Measurements from ENCODE around the gene PSEN2.

The PSEN2 gene

DNA sequence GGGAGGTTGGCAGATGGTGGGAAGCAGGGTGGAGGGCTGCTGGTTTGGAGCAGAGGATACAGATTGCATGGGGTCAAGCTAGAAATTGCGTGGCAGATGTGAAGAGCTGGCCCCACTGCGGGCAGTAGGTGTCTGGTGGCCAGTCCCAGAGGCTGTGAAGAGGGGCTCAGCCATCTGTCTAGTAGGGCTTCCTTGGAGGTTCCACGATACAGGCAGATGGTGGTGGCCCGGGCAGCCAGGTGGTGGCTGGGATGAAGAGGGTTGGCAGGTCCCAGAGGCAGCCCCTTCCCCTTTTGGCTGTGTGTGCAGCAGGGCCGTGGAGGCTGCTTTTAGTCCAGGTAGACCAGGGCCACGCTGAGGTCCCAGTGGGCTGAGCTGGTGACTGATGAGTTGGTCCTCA lies 16.6 kb downstream of the PSEN2 start:
- DNase-seq, result no peak

DNA sequence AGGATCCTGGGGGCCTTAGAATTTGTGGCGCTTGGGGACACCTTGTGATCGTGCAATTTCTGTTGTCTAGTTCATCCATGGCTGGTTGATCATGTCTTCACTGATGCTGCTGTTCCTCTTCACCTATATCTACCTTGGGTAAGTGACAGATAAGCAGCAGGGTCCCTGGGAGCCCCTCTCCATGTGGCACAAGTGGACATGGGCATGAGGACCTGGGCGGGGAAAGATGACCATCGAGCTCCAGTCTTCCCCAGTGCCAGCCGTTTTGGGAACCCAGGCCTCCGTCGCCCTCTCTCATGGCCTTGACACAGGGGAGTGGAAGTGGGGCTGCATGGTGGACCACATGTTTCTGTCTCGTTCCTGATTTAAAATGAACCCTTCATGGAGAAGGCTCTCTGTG lies 17.6 kb downstream of the PSEN2 start:
- no peak for DNase-seq

DNA sequence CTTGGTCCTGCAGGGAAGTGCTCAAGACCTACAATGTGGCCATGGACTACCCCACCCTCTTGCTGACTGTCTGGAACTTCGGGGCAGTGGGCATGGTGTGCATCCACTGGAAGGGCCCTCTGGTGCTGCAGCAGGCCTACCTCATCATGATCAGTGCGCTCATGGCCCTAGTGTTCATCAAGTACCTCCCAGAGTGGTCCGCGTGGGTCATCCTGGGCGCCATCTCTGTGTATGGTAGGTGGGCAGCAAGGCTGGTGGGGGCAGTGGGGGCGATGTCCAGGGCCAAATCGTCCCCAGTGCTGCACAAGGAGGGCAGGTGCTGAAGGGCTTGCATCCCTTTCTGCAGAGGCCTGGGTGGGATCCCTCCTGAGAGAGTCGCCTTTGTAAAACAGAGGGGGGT lies 18.4 kb downstream of the PSEN2 start:
- DNase-seq, result no peak

DNA sequence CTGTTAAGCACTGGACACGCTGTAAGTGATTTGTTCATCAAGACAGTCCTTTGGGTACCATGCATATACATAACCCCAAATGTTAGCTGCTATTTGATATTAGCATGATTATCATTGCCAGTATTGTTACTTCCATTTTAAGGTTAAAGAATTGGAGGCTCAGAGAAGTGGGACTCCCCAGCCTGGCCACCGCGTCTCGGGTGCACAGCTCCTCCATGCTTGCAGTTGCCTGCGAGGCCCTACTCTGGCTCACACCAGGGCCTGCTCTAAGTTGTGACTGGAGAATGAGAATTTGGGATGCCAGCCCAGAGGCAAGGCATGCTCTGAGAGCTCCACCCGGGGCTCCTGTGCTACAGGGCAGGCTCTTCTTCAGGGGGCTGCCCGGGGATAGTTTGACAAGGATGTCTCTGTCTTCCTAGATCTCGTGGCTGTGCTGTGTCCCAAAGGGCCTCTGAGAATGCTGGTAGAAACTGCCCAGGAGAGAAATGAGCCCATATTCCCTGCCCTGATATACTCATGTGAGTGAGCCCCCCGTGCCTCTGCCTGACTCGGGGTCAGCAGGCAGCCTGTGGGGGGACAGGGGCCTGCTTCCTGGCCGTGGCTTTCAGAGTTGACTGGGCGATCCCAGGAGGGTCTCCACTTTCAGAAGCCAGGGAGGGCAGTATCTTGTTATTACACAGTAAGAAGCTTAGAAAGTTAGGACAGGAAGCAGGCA lies 19.4 kb downstream of the PSEN2 start:
- DNase-seq, result no peak

DNA sequence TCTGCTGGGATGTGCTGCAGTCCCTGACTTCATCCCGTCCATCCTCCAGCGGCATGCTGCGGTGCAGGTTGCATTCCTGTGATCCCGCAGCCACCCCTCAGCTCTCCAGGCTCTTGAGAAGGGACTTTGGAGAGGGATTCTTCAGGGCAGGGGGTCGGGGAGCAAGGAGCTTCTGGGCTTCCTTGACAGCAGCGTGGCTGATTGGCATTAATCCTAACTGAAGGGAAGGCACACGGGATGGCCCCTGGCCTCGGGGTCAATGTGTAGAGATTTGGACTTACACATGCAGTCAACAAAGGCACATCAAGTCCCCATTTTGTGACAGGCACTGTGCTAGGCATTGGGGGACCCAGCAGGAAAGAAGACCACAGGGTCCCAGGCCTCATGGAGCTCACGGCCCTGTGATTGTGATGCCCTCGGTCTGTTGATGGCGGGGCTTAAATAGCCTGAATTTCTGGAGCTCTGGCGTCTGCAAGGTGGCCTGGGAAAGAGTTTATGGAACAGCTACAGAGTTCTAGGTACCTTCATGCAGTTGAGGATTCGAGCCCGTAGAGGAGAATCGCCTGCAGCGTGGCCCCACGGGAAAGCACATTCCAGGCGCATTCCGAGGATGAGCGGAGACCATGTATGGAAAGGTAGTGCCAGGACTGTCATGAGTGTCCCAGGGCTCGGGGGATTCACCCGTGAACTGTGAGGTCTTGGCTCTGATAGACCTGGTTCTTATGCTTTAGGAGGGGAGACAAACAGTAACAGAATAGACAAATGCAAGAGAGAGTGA lies 20.1 kb downstream of the PSEN2 start:
- DNase-seq, result no peak

DNA sequence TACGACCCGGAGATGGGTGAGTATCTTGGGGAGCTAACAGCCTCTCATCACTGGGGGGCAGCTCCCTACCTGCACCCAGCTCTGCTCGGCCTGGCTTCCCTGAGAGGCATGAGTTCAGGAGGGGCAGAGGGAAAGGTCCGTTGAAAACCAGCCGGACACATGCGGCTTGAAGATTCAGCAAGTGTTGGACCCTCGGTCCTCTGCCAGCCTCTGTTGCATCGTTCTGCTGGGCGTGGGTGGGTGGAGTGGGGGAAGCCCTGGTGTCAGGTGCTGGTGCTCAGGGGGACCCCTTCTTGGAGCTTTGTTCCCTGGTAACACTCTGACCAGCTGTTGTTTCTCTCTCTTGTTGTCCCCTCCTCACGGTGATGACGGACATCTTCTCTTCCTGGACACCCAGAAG lies 20.9 kb downstream of the PSEN2 start:
- DNase-seq, result no peak

DNA sequence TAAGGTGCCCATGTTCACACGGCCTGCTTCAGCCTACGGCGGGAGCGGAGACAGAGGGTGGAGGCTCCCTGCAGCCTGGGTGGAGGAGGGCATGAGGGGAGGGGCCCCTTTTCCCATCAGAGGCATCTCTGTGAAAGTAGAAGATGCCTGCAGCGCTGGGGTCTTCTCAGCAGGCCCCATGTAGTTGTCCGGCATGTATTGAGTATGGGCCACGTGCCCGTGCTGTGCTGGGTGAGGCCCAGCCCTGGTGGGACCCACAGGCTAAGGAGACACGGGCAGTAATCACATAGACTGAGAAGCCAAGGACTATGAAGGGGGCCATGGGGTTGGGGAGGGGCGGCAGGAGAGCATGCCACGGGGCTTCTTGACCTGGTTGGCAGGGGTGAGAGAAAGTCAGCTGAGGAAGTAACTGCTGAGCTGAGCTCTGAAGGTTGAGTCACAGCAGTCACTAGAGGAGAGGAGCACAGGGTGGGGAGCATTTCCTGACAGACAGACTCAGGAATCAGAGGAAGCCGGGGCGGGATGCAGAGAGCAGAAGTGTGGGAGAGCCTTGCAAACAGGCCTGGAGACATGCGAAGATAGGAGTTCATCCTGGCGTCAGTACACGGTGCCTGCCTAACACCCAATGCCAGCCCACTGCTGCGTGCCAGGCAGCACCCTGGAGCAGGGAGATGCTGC lies 21.6 kb downstream of the PSEN2 start:
- DNase-seq, result no peak

DNA sequence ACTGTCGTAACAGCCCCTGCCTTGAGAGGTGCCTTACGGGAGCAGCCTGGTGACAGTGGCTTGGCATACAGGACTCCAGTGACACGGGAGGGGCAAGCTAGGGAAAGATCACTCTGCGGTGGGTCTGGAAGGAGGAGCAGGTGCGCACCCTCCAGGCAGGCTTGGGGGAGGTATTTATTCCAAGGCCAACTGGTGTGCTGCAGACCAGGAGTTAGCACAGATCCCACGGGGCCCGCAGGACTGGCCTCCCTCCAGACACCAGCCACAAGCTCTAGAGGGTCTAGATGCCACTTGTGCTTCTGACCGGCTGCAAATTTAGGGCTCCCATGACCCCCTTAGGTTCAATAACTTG lies 22.1 kb downstream of the PSEN2 start:
- no peak for DNase-seq

DNA sequence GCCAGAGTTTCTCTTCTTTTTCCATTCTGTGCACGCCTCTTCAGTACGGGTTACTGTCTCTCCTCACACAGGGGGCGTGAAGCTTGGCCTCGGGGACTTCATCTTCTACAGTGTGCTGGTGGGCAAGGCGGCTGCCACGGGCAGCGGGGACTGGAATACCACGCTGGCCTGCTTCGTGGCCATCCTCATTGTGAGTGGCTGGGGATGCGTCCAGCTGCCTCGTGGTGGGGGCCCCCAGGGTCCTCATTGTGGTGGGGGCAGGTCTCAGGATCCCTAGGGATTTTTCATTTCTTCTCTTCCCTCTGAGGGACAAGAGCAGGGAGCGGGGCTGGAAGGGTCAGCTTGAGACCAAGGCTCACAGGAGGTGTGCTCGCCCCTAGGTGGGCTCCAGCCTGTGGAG lies 23.5 kb downstream of the PSEN2 start:
- no peak for DNase-seq

DNA sequence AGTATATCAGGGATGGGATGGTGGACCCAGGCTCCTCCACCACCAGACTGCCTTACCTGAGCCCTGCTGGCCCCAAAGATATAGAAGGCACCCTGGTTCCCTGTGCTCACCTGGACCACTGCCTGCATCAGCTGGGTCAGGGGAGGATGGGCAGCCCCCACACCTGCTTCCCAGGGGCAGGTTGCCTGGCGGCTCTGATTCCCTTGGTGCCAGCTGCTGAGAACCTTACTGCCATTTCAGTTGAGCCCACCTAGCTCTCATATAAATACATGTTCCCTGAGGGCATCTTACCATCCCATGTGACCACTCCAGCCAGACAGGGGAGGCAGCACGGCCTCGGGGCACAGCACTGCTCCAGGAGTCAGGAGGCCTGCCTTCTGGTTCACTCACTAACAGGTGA lies 24.4 kb downstream of the PSEN2 start:
- no peak for DNase-seq

DNA sequence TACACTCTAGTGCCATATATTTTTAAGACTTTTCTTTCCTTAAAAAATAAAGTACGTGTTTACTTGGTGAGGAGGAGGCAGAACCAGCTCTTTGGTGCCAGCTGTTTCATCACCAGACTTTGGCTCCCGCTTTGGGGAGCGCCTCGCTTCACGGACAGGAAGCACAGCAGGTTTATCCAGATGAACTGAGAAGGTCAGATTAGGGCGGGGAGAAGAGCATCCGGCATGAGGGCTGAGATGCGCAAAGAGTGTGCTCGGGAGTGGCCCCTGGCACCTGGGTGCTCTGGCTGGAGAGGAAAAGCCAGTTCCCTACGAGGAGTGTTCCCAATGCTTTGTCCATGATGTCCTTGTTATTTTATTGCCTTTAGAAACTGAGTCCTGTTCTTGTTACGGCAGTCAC lies 25.2 kb downstream of the PSEN2 start:
- no peak for DNase-seq

DNA sequence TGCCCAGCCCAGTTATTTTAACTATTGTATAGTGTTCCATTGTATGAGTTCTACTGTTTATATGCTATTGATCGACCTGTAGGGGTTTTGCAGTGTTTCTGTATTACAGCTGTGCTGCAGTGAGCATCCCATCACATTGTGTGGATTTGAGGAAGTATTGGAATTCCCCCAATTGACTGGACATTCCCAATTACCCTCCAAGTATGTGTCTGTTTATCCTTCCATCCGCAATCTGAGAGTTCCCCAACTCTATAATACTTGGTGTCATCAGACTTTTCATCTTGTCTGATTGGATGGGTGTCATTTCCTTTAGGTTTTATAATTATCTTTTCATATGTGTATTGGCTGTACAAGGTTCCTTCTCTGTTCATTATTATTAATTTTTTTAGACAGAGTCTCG lies 27.8 kb downstream of the PSEN2 start:
- no peak for DNase-seq

DNA sequence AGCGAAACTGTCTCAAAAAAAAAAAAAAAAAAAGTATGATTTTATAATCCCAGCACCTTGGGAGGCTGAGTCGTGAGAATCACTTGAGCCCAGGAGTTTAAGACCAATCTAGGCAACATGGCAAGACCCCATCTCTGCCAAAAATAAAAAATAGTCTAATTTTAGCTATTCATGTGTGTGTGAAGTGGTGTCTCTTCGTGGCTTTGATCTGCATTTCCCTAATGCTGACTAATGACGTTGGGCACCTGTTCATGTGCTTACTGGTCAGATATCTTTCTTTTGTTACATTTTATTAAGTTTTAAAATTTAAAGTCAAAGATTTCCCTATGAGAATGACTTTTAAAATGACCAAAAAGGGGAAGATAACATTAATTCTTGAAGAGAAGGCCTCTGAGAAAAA lies 31.0 kb downstream of the PSEN2 start:
- no peak for DNase-seq

DNA sequence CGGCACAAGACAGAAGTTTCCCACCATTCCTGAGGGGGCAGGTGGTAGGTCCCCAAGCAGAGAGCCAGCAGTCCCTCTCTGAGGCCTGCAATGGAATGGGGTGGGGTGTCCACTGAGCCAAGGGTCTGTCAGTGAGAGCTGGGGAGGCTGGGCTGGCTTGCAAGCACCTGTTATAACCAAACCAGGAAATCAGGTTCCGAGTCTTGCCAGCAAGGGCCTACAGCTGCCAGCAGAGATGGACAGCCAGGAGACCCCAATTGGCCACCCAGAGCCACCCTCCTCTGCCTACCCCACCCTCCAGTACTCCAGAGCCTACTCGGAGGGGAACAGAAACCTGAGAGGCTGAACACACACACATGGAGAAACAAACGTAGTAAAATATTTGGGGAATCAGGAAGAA lies 32.2 kb downstream of the PSEN2 start:
- DNase-seq, result no peak

DNA sequence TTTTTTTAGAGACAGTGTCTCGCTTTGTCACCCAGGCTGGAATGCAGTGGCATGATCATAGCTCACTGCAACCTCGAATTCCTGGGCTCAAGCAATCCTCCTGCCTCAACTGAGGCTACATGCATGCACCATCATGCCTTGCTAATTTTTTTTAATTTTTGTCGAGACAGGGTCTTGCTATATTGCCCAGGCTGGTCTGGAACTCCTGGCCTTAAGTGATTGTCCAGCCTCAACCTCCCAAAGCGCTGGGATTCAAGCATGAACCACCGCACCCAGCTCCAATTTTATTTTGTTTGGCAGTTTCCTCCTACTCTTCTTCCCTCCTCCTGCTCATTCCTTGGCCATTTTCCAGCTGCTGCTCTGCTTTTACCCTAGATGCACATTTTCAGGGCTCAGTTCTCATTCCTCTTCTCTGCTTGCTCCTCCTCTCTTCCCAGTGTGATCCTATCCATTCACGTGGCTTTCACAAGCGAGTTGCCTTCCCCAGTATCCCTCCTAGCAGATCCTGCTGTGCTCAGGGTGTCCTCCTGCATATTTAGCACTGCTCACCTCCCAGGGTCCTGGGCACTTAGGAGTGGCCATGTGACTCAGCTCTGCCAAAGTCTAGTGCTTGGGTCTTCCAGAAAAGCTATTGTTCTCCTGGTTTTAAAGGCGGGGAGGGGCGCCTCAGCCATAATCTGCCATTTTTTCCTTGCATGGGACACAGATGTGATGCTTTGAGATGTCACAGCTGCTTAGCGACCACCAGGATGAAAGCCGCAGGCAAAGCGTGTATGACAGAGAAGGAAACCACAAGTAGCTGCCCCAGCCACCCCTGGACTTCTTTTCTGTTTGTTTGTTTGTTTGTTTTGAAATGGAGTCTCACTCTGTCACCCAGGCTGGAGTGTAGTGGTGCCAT lies 33.7 kb downstream of the PSEN2 start:
- DNase-seq, result no peak

DNA sequence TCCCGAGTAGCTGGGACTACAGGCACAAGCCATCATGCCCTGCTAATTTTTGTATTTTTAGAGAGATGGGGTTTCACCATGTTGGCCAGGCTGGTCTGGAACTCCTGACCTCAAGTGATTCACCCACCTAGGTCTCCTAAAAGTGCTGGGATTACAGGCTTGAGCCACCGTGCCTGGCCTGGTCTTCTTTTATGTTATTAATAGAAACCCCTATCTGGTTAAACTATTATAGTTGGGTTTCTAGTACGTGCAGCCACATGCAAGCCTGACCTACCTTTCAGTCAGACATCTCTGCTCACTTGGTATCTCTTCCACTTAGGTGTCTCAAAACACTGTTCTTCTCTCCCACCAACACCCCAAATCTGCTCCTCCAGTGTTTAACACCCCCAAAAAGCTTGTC lies 34.4 kb downstream of the PSEN2 start:
- no peak for DNase-seq

DNA sequence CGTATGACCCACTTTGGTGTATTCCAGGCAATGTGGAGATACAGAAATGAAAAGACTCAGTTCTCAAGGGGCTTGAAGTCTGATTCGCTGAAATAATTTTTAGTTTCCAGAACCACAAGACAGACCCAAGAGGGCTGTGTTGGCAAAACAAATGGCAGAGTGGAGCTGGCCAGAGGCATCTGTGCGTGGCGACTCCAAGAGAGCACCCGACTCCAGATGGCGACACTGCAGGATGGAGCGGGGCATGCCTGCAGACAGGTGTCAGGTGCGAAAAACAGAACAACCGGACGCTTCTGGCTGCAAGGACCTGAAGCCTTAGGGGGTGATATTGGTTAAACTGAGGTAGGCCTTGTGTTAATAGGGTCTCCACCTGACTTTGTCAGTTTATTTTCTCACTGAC lies 38.0 kb downstream of the PSEN2 start:
- no peak for DNase-seq

DNA sequence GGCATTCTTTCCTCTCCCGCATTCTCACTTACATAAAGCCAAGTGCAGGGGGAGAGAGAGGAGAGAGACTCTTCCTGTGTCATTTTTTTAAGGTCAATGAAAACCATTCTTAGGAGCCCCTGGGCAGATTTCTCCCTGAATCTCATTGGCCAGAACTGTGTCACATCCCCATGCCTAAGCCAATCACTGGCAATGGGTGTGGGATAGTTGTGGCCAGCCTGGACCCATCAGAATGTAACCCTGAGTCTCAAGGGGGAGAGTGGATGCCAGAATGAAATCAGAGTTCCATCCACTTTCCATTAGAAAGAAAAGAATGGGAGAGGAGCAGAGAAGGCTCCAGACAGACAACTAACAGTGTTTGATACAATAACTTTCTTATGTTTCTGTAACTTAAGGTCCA lies 38.5 kb downstream of the PSEN2 start:
- no peak for DNase-seq

DNA sequence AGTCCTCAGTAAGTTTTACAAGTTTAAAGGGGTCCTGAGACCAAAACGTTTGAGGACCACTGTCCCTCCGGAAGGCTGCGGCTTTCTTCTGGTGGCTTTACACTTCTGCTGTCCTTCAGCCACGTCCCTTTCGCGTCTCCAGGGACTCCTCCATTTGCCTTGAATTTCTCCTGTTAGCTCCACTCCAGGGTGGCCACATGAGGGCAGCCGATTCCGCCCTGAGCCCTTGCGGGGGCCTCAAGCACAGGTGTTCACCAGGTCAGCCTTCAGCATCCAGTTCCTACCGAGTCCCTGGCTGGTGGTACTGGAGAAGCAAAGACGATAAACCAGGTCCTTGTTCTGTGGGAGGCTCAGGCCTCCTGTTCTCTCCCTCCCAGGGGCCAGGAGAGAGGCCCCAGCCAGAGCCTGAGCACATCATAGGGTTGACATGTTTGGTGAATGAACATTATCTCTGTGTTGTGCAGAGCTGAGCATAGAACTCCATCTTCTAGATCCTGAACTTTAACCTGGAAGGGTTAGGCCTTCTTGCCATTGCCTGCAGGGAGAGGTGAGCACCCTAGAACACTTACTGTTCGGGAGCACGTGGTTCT lies 42.3 kb downstream of the PSEN2 start:
- no peak for DNase-seq

DNA sequence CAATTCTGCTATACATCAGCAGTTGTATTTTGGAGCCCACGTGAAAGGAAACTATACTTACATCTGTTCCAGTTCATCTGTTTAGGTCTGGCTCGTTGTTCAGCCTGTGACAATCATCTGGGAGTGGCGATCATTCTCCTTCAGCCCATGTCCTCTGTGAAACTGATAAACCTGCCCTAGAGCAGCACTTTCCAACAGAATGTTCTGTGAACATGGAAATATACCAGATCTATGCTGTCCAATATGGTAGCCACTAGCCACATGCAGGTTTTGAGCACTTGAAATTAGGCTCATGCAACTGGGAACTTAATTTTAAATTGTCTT lies 45.2 kb downstream of the PSEN2 start:
- no peak for DNase-seq

DNA sequence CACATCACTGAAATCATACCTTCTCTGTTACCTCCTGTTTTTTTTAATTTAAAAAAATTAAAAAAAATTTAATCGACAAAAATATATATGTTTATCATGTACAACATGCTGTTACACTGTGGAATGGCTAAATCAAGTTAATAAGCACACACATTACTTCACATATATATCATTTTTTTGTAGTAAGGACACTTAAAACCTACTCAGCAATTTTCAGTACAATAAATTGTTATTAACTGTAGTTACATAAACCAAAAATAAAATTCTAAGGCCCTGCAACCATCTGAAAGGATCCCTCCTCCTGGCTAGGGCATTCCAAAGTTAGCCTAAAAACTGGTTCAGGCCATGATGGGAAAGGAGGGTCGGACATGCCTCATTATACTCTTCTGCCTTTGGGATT lies 46.1 kb downstream of the PSEN2 start:
- DNase-seq, result no peak

DNA sequence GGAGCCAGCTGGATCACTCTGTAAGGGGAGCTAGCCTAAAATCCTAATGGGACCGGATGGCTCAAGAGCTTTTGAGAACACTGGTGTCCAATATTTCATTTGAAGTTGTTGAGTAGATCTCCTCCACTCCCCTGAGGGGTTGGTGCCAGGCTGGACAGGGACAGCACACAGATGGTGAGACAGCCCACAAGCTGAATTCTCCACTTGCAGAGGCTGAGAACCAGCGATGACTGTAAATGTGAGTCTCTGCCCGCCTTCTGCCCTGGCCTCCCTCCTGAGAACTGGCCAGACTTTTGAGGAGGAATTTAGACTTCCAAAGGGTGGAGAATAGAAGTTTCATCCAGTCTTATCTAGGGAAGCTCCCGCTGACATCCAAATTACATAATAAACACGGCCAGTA lies 49.2 kb downstream of the PSEN2 start:
- no peak for DNase-seq

DNA sequence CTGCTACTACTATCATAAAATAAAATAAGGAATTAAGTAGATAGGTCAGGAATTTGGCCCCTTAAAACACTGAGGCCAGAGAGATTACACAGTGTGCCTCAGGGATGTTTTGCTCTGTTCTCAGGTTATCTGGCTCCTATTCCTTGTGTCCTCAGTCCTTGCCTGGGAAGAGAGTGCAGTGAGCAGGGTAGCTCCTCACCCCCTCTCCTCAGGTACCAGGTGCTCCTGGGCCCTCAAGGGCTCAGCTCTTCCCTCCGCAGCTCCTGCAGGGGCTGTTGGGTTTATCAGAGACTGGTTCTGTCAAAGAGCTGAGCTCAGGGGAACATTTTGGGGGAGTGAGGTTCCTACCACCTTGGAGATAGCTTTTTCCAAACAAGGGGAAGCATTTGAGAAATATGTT lies 49.6 kb downstream of the PSEN2 start:
- DNase-seq, result no peak
